HepG2 (cell line): Measurements from ENCODE around the gene KDM4B. TPM values are rescaled to one million over a fixed set of nuclear protein-coding genes. Genes with fewer than 3 reads are reported as not detected.

Experiments used
- ATAC-seq: fragments of 200-7000 bp; cut with Tn5 transposase; 3 replicates; pipeline ENCODE4 v1.9.1; 2020; ENCODE audit warnings: mild to moderate bottlenecking, moderate library complexity
- BruUV-seq: library from RNA; stranded (reverse); fragments of 400-500 nt; replicated peaks from 2 replicates; lab custom pipeline; 2021; lab: Mats Ljungman, UMichigan
- CTCF ChIA-PET: fragments of 300-600 bp; formaldehyde crosslinking; extraction: SDS; loops from one replicate; lab custom pipeline; 2021; ENCODE audit warnings: low total read pairs, inconsistent platforms, low intra/inter-chr PET ratio; lab: Yijun Ruan, JAX
- POLR2A ChIA-PET: fragments of 350-600 bp; sonication (Branson Sonifier 250); formaldehyde crosslinking; loops from one replicate; lab custom pipeline; 2020; ENCODE audit warnings: antibody characterized with exemption, inconsistent platforms; lab: Yijun Ruan, JAX
- DNase-seq: peaks from one replicate; pipeline ENCODE4 v3.0.0-alpha.2; 2015; ENCODE audit warnings: low spot score
- FAIRE-seq: peaks from 3 replicates; lab custom pipeline; 2011; peaks lifted over from hg19 to GRCh38; lab: Jason Lieb, UNC
- H2AFZ ChIP-seq: one replicate; pipeline ENCODE4 v1.6.1; 2011; ENCODE audit warnings: low read length, inconsistent platforms
- H3K27ac ChIP-seq: fragments of 300-600 bp; 3 replicates; pipeline ENCODE4 v1.8.0; 2011; ENCODE audit warnings: mixed run types, mild to moderate bottlenecking, mixed read lengths, low read length, inconsistent platforms; ENCODE audit not compliant: insufficient read depth; ENCODE audit errors: extremely low read length
- H3K27me3 ChIP-seq, 2 experiments: fragments of 200-600 bp in 1 of 2; 2 replicates in 1 of 2; 3 replicates in 1 of 2; pipeline versions ENCODE4 v1.6.0 to v1.8.0; 2011; ENCODE audit warnings: low read length in 2 of 2, mild to moderate bottlenecking in 2 of 2, moderate library complexity in 2 of 2, inconsistent platforms in 1 of 2; ENCODE audit not compliant: insufficient read depth in 2 of 2, control insufficient read depth in 1 of 2
- H3K36me3 ChIP-seq, 2 experiments: fragments of 200-600 bp in 1 of 2; replicated peaks in 1 of 2; 2 replicates in 1 of 2; 3 replicates in 1 of 2; pipeline versions ENCODE4 v1.5.1 to v1.8.0; 2011; ENCODE audit warnings: low read length in 2 of 2, inconsistent platforms in 1 of 2; ENCODE audit not compliant: insufficient read depth in 2 of 2, control insufficient read depth in 1 of 2
- H3K4me1 ChIP-seq: 2 replicates; pipeline ENCODE4 v1.5.1; 2012; ENCODE audit warnings: low read length, inconsistent platforms; ENCODE audit not compliant: insufficient read depth
- H3K4me2 ChIP-seq: 2 replicates; pipeline ENCODE4 v1.6.0; 2011; ENCODE audit warnings: low read depth, low read length, inconsistent platforms
- H3K4me3 ChIP-seq, 3 experiments: fragments of 200-600 bp in 1 of 3; sonication (generic), shearing (Covaris generic) in 1 of 3; replicated peaks in 1 of 3; 2 replicates each; pipeline ENCODE4 v1.5.1; 2011 to 2016; ENCODE audit warnings: low read length in 3 of 3, inconsistent platforms in 2 of 3, low read depth in 2 of 3, mild to moderate bottlenecking in 2 of 3, control low read depth in 1 of 3, mixed read lengths in 1 of 3; ENCODE audit not compliant: insufficient read depth in 1 of 3
- H3K79me2 ChIP-seq: one replicate; pipeline ENCODE4 v1.6.1; 2011; ENCODE audit warnings: low read length, inconsistent platforms; ENCODE audit not compliant: insufficient read depth
- H3K9ac ChIP-seq: 2 replicates; pipeline ENCODE4 v1.6.0; 2011; ENCODE audit warnings: mild to moderate bottlenecking, low read depth, low read length, inconsistent platforms; ENCODE audit not compliant: insufficient read depth
- H3K9me3 ChIP-seq: 2 replicates; pipeline ENCODE4 v1.5.1; 2012; ENCODE audit warnings: mild to moderate bottlenecking, low read length
- H4K20me1 ChIP-seq: 2 replicates; pipeline ENCODE4 v1.6.0; 2011; ENCODE audit warnings: inconsistent platforms, mild to moderate bottlenecking, low read length, moderate library complexity; ENCODE audit not compliant: insufficient read depth
- AHR ChIP-seq: IDR thresholded peaks from 2 replicates; pipeline ENCODE4 v1.6.1; 2018; ENCODE audit warnings: missing genetic modification reagents, missing compliant biosample characterization
- CEBPB ChIP-seq: IDR thresholded peaks from 2 replicates; pipeline ENCODE4 v1.6.1; 2011; ENCODE audit warnings: low read depth, low read length, improper control_type of control experiment, borderline replicate concordance
- E2F2 ChIP-seq: sonication (generic); formaldehyde crosslinking; IDR thresholded peaks from 2 replicates; pipeline ENCODE4 v1.4.0; 2020; ENCODE audit warnings: missing genetic modification reagents, borderline replicate concordance
- HDAC1 ChIP-seq: sonication (generic); formaldehyde crosslinking; IDR thresholded peaks from 2 replicates; pipeline ENCODE4 v1.5.1; 2020; ENCODE audit warnings: mild to moderate bottlenecking, missing genetic modification reagents
- HDAC2 ChIP-seq: sonication (generic); formaldehyde crosslinking; IDR thresholded peaks from 2 replicates; pipeline ENCODE4 v1.4.0; 2020; ENCODE audit warnings: missing genetic modification reagents
- JUNB ChIP-seq: sonication (generic); formaldehyde crosslinking; IDR thresholded peaks from 2 replicates; pipeline ENCODE4 v1.8.0; 2022; ENCODE audit warnings: missing genetic modification reagents, mild to moderate bottlenecking, borderline replicate concordance
- KDM5B ChIP-seq: sonication (generic); formaldehyde crosslinking; IDR thresholded peaks from 2 replicates; pipeline ENCODE4 v1.4.0; 2020; ENCODE audit warnings: missing genetic modification reagents, mild to moderate bottlenecking, borderline replicate concordance
- PATZ1 ChIP-seq: sonication (generic); formaldehyde crosslinking; IDR thresholded peaks from 2 replicates; pipeline ENCODE4 v1.4.0; 2020; ENCODE audit warnings: missing genetic modification reagents
- SATB2 ChIP-seq: sonication (generic); formaldehyde crosslinking; IDR thresholded peaks from 2 replicates; pipeline ENCODE4 v1.5.0; 2020; ENCODE audit warnings: missing genetic modification reagents
- TFDP2 ChIP-seq: sonication (generic); formaldehyde crosslinking; IDR thresholded peaks from 2 replicates; pipeline ENCODE4 v1.4.0; 2020; ENCODE audit warnings: missing genetic modification reagents
- ZNF33B ChIP-seq: sonication (generic); formaldehyde crosslinking; IDR thresholded peaks from 2 replicates; pipeline ENCODE4 v1.5.1; 2020; ENCODE audit warnings: mild to moderate bottlenecking, missing genetic modification reagents
- WGBS: methylation state at CpG from one replicate; pipeline ENCODE4 v1.1.6; 2017; ENCODE audit warnings: low lambda C conversion rate; 5-methylcytosine and 5-hydroxymethylcytosine counted together
- in situ Hi-C: cut with HindIII; loops from 2 replicates; pipeline ENCODE4 v1.10.0; 2017; ENCODE audit warnings: low pct_unique_long_range_greater_than_20kb; ENCODE audit not compliant: extremely low pct_ligation_motif_present
- intact Hi-C: fragments of 100-400 bp; cut with micrococcal nuclease; formaldehyde crosslinking; loops from one replicate; pipeline ENCODE4 v1.10.0; 2022; ENCODE audit not compliant: unreplicated experiment
- polyA plus RNA-seq, 8 experiments: library from polyadenylated mRNA; depleted of rRNA in 3 of 8; stranded (reverse) in 7 of 8; unstranded in 1 of 8; fragments of >200 nt; fragmentation: Illumina TruSeq in 4 of 8; extraction: Trizol in 4 of 8; gene quantifications; 2 replicates each; pipeline versions ENCODE4 v1.2.1 to v1.2.3, GENCODE V29; 2011 to 2016; ENCODE audit warnings: low read depth in 4 of 8, missing spikeins in 1 of 8, mixed read lengths in 1 of 8; ENCODE audit not compliant: insufficient read depth in 1 of 8
- total RNA-seq, 5 experiments: library from RNA; depleted of rRNA; stranded (reverse); fragments of >200 nt; fragmentation: Illumina TruSeq; extraction: Trizol; gene quantifications; 2 replicates each; pipeline ENCODE4 v1.2.3, GENCODE V29; 2016; ENCODE audit warnings: low read depth in 1 of 5

The KDM4B gene
- total and polyA plus RNA-seq, 2 of the 13 experiments (the other 11 are each of a cell fraction or from before 2014, with no cell fraction given), result 4.9 to 14.6 TPM

GRCh38 chr19:5149508-5149907 is 180.6 kb downstream of the KDM4B start:
- H3K4me3 ChIP-seq, result no peak overlapping the region
- H3K4me1 ChIP-seq, result peaks cover 6% of the 10 kb centered on the region
- no peaks in the 10 kb centered on the region for H3K79me2 ChIP-seq
- H3K36me3 ChIP-seq, result peaks cover 10 to 16% of the 10 kb centered on the region in 2 experiments; a peak in 3 of 5 replicates
- no TSS peak for BruUV-seq
- H3K4me2 ChIP-seq, result no peak overlapping the region
- CTCF ChIA-PET, result no interaction called here
- H2AFZ ChIP-seq, result no peak overlapping the region
- H3K9me3 ChIP-seq, result no peaks in the 10 kb centered on the region
- no peaks in the 10 kb centered on the region for H3K27me3 ChIP-seq
- POLR2A ChIA-PET, result no interaction called here
- H3K27ac ChIP-seq, result no peak overlapping the region
- intact Hi-C loops, result no loop called here
- WGBS, result no CpG with 5 or more reads among the region's 10 CpGs
- H4K20me1 ChIP-seq, result no peaks in the 10 kb centered on the region
- no peak for FAIRE-seq
- ATAC-seq, result no peak
- H3K9ac ChIP-seq, result no peak overlapping the region
- no peak for TF ChIP-seq AHR (CRISPR knock-in tag)
- in situ Hi-C loops, result no loop called here
- no peak for DNase-seq

GRCh38 chr19:5149932-5150901 is 181.3 kb downstream of the KDM4B start:
- H2AFZ ChIP-seq, result no peak overlapping the region
- TF ChIP-seq ZNF33B (CRISPR knock-in tag) (no peak), HDAC1 (CRISPR knock-in tag) (no peak), PATZ1 (no peak), CEBPB (no peak), E2F2 (CRISPR knock-in tag) (no peak), HDAC2 (no peak), JUNB (CRISPR knock-in tag) (no peak), KDM5B (no peak), TFDP2 (CRISPR knock-in tag) (no peak), SATB2 (CRISPR knock-in tag) (no peak)
- no peak for DNase-seq
- no peak for ATAC-seq
- no peak overlapping the region for H3K4me3 ChIP-seq
- no peaks in the 10 kb centered on the region for H4K20me1 ChIP-seq
- CTCF ChIA-PET, result no interaction called here
- no peak for FAIRE-seq
- POLR2A ChIA-PET, result no interaction called here
- no peak overlapping the region for H3K9ac ChIP-seq
- H3K27me3 ChIP-seq, result no peaks in the 10 kb centered on the region
- BruUV-seq, result no TSS peak
- peaks cover 6% of the 10 kb centered on the region for H3K4me1 ChIP-seq
- no peak overlapping the region for H3K27ac ChIP-seq
- 96% methylated on average over 4 of the region's 36 CpGs for WGBS
- H3K79me2 ChIP-seq, result no peaks in the 10 kb centered on the region
- peaks cover 7 to 11% of the 10 kb centered on the region in 2 experiments; a peak in 3 of 5 replicates for H3K36me3 ChIP-seq
- no peaks in the 10 kb centered on the region for H3K9me3 ChIP-seq
- H3K4me2 ChIP-seq, result no peak overlapping the region
- in situ Hi-C loops (no loop called here), intact Hi-C loops (loop anchor here (5.0 kb wide), 1 partner anchor 103 kb away; no protein-coding TSS in a partner anchor)
